ENCODE results near the gene EGLN1.
"Not testable (repeated sequence)": the region's sequence is repeated elsewhere in the genome, so short reads cannot be mapped to it uniquely, and the experiment has no call there.

The EGLN1 gene

GRCh38 chr1:231357187-231357772 is 64.8 kb downstream of the EGLN1 start:
- Histone ChIP-seq H3K36me3 (ENCODE audit: control insufficient read depth, insufficient read depth, low read length) (no peaks in the 10 kb centered on the region; the same call in 1 of the 2 replicates), H3K4me3 (replicated peaks; ENCODE audit: low read depth, low read length) (no peak overlapping the region), H3K27me3 (replicated peaks; ENCODE audit: control insufficient read depth, insufficient read depth, low read length) (no peaks in the 10 kb centered on the region)
- no peak for DNase-seq (ENCODE audit: extremely low read depth, insufficient read length)
- no peak for TF ChIP-seq CTCF (IDR thresholded peaks at IDR 0.05; ENCODE audit: insufficient read depth, low read length, poor library complexity, severe bottlenecking)

DNA sequence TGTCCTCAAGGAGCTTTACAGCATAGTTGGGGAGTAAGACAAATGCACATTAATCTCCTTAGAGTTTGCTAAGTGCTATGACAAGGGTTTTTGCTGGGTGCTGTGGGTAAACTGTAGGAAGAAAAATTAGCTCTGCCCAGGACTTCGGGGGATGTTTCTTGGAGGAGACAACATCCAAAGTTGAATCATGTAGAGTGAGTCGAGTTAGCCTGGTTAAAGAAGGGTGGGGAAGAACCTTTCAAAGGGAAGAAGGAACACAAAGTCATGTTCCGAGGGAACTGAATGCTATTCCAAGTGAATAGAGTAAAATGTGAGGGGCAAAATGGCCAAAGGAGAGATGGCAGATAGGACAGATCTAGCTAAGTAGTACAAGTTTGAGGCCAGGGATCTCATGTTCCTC is 66.9 kb downstream of the EGLN1 start:
- Histone ChIP-seq H3K36me3 (ENCODE audit: control insufficient read depth, insufficient read depth, low read length) (no peaks in the 10 kb centered on the region; the same call in 1 of the 2 replicates), H3K27me3 (replicated peaks; ENCODE audit: control insufficient read depth, insufficient read depth, low read length) (no peaks in the 10 kb centered on the region), H3K4me3 (replicated peaks; ENCODE audit: low read depth, low read length) (no peak overlapping the region)
- DNase-seq (ENCODE audit: extremely low read depth, insufficient read length) = no peak
- TF ChIP-seq CTCF (IDR thresholded peaks at IDR 0.05; ENCODE audit: insufficient read depth, low read length, poor library complexity, severe bottlenecking) = no peak

- no peak for DNase-seq (ENCODE audit: extremely low read depth, insufficient read length)
- no peaks in the 10 kb centered on the region for H3K27me3 ChIP-seq (replicated peaks; ENCODE audit: control insufficient read depth, insufficient read depth, low read length)
- no peak overlapping the region for H3K4me3 ChIP-seq (replicated peaks; ENCODE audit: low read depth, low read length)
- no peak for TF ChIP-seq CTCF (IDR thresholded peaks at IDR 0.05; ENCODE audit: insufficient read depth, low read length, poor library complexity, severe bottlenecking)
- no peaks in the 10 kb centered on the region; the same call in 1 of the 2 replicates for H3K36me3 ChIP-seq (ENCODE audit: control insufficient read depth, insufficient read depth, low read length)
Observed at GRCh38 chr1:231354330-231355020, 67.6 kb downstream of the EGLN1 start.

GRCh38 chr1:231353086-231353485 is 69.0 kb downstream of the EGLN1 start:
- H3K27me3 ChIP-seq (replicated peaks; ENCODE audit: control insufficient read depth, insufficient read depth, low read length) = no peaks in the 10 kb centered on the region
- TF ChIP-seq CTCF (IDR thresholded peaks at IDR 0.05; ENCODE audit: insufficient read depth, low read length, poor library complexity, severe bottlenecking) = no peak
- no peaks in the 10 kb centered on the region; the same call in 1 of the 2 replicates for H3K36me3 ChIP-seq (ENCODE audit: control insufficient read depth, insufficient read depth, low read length)
- no peak overlapping the region for H3K4me3 ChIP-seq (replicated peaks; ENCODE audit: low read depth, low read length)
- no peak for DNase-seq (ENCODE audit: extremely low read depth, insufficient read length)

- Histone ChIP-seq H3K27me3 (replicated peaks; ENCODE audit: control insufficient read depth, insufficient read depth, low read length) (no peaks in the 10 kb centered on the region), H3K4me3 (replicated peaks; ENCODE audit: low read depth, low read length) (no peak overlapping the region), H3K36me3 (ENCODE audit: control insufficient read depth, insufficient read depth, low read length) (no peaks in the 10 kb centered on the region; the same call in 1 of the 2 replicates)
- TF ChIP-seq CTCF (IDR thresholded peaks at IDR 0.05; ENCODE audit: insufficient read depth, low read length, poor library complexity, severe bottlenecking) = no peak
- DNase-seq (ENCODE audit: extremely low read depth, insufficient read length) = no peak
Observed at GRCh38 chr1:231351816-231352215, 70.3 kb downstream of the EGLN1 start.

DNA sequence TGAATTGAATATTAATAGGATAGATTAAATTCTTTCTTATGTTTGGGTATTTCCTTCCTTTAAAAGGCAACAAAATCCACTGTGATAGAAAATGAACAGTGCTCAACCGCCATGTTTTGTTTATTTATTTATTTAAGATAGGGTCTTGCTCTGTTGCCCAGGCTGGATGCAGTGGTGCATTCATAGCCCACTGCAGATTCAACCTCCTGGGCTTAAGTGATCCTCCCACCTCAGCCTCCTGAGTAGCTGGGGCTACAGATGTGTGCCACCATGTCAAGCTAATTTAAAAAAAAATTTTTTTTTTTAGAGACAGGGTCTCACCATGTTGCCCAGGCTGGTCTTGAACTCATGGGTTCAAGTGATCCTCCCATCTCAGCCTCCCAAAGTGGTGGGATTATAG is 73.2 kb downstream of the EGLN1 start:
- DNase-seq (ENCODE audit: extremely low read depth, insufficient read length); H3K27me3 ChIP-seq (replicated peaks; ENCODE audit: control insufficient read depth, insufficient read depth, low read length); H3K4me3 ChIP-seq (replicated peaks; ENCODE audit: low read depth, low read length); H3K36me3 ChIP-seq (ENCODE audit: control insufficient read depth, insufficient read depth, low read length): not testable (repeated sequence)
